Ovary (tissue), 3 donors: ENCODE results near the gene SEC23A.

Source experiments
- CTCF ChIP-seq, 3 donors: fragments of 450-650 bp in 2 of 3; fragments of 200-600 bp in 1 of 3; IDR thresholded peaks; one replicate each; pipeline versions ENCODE4 v1.5.1 to v1.8.0; 2016 to 2022; ENCODE audit warnings: antibody characterized with exemption in 3 of 3, mild to moderate bottlenecking in 1 of 3
- POLR2A ChIP-seq: fragments of 450-650 bp; IDR thresholded peaks from one replicate; pipeline ENCODE4 v1.6.1; 2017; ENCODE audit warnings: antibody characterized with exemption, mild to moderate bottlenecking, moderate library complexity
- donor health status: DM: no; HTN: no; CAD: no.

GRCh38 chr14:39015360-39015961 lies 87.6 kb downstream of the SEC23A start:
- peak in 2 of 3 donors; percentile 19 to 39 for TF ChIP-seq CTCF (IDR thresholded peaks at IDR 0.05)
- no peak for TF ChIP-seq POLR2A
